GM10266 (cell line): ENCODE results near the gene RRM2.

ENCODE experiments used
- DNase-seq: peaks from one replicate; pipeline ENCODE4 v3.0.0; 2012; ENCODE audit errors: extremely low spot score
- CTCF ChIP-seq: IDR thresholded peaks from 2 replicates; pipeline ENCODE4 v1.5.1; 2012; ENCODE audit warnings: mild to moderate bottlenecking, low read depth; ENCODE audit not compliant: control insufficient read depth, insufficient read depth; ENCODE audit errors: missing control alignments

RRM2 gene

GRCh38 chr2:10179422-10179821, 56.9 kb downstream of the RRM2 start:
- DNase-seq = no peak
- TF ChIP-seq CTCF = no peak

GRCh38 chr2:10180229-10180628, 57.7 kb downstream of the RRM2 start:
- TF ChIP-seq CTCF = no peak

More at GRCh38 chr2:10180229-10180628, 57.7 kb downstream of the RRM2 start:
- DNase-seq = no peak
